AG09319 (cell line): ENCODE data around the gene ASB3.

Experiments used
- DNase-seq: peaks from one replicate; pipeline ENCODE4 v3.0.0-alpha.2; 2010; ENCODE audit warnings: low read depth; ENCODE audit errors: extremely low read depth
- CTCF ChIP-seq: IDR thresholded peaks from 2 replicates; pipeline ENCODE4 v1.5.1; 2011; ENCODE audit warnings: low read depth, mild to moderate bottlenecking, inconsistent platforms, low read length, moderate library complexity

ASB3 gene

GRCh38 chr2:53784436-53784835 lies 2.3 kb downstream of the ASB3 start:
- no peak for DNase-seq

DNA sequence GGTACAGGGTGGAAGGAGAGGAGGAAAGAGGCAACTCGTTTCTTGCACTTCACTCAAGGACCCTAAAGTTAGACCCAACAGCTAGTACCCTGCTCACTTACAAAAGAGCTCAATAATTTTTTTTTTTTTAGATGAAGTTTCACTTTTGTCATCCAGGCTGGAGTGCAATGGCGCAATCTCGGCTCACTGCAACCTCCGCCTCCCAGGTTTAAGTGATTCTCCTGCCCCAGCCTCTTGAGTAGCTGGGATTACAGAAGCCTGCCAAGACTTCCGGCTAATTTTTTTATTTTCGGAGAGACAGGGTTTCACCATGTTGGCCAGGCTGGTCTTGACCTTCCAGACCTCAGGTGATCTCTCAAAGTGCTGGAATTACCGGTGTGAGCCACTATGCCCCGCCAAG lies 4.1 kb downstream of the ASB3 start:
- no peak for DNase-seq
- TF ChIP-seq CTCF, result no peak

More at GRCh38 chr2:53784436-53784835, 2.3 kb downstream of the ASB3 start:
- TF ChIP-seq CTCF, result no peak

DNA sequence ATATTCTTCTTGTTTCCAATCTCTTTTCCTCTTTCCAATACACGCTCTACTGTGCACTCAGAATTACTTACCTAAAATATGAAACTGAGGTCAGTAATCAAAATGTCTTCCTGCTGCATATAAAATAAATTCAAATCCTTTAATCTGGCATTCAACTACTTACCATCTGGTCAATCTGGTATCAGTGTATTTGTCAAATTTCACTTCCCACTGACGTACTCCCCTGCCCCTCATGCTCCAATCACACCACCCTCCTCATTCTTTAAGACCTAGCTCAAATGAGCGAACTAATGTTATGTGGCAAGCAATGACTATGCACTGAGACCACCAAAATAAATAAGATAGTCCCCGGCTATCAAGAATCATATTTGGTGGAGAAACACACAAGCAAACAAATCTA lies 6.7 kb downstream of the ASB3 start:
- TF ChIP-seq CTCF, result no peak
- no peak for DNase-seq

- DNase-seq, result no peak
- TF ChIP-seq CTCF, result no peak
Measured at GRCh38 chr2:53778536-53779162, 8.1 kb downstream of the ASB3 start.

- no peak for DNase-seq
- TF ChIP-seq CTCF, result no peak
Measured at GRCh38 chr2:53777134-53777533, 9.6 kb downstream of the ASB3 start.

DNA sequence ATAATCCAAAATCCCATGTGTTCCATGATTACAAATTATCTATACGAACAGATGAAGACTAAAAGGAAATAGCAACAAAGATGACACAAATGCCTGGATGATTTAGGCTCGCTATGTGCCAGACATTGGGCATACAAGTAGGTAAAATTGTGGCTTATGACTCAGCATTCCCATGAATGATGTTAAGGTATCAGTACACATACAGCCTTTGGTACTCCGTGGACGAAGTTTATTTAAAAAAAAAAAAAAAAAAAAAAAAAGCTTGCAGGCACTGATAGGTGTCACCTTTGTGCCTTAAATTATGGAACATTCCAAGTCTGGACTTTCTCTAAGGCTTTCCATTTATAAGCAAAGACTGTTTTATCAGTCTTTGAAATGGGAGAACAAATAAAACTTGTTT lies 16.5 kb downstream of the ASB3 start:
- no peak for TF ChIP-seq CTCF
- DNase-seq, result no peak

DNA sequence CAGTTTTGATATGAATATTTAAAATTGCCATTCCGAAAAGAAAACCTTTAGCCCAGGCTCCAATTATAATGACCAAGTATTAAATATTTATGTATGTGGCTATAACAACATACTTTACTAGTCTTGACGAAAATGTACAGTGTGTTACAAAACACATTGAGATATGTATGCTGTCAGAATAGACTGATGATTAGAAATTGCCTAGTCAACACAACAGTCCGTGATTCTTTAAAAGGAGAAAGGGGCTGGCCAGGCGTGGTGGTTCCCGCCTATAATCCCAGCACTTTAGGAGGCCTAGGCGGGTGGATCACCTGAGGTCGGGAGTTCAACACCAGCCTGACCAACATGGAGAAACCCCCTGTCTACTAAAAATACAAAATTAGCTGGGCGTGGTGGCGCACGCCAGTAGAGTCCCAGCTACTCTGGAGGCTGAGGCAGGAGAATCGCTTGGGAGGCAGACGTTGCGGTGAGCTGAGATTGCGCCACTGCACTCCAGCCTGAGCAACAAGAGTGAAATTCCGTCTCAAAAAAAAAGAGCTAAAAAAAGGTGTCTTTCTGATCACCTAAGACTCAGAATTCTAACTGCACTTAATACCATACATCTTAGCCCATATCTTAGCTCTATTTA lies 17.3 kb downstream of the ASB3 start:
- DNase-seq, result no peak
- no peak for TF ChIP-seq CTCF
